ENCODE data around the gene PALMD.
A peak's percentile ranks its signal among the peaks of the same experiment; 100 is the strongest.

The PALMD gene

DNA sequence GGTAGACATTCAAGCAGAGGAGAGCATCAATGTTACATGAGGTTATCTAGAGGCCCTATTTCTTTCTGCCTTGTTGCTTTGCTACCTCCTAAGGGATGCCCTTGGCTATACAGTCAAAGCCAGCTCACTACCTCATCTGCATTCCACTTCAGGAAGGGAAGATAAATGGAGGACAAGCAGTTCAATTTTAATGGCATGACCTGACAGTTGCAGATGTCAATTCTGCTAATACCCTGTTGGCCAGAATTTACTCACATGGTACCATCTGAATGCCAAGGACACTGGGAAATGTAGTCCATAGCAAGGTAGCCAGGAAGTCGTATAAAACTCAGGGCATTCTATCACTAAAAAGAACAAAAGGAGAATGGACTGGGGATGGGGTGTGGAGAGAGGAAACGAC lies 31.5 kb downstream of the PALMD start:
- no peak overlapping the region for H3K27ac Mint-ChIP-seq
- no peak overlapping the region for H3K4me3 Mint-ChIP-seq
- no peaks in the 10 kb centered on the region for H3K9me3 Mint-ChIP-seq
- H3K27me3 Mint-ChIP-seq: peaks cover 6% of the 10 kb centered on the region
- CTCF ChIA-PET: no interaction called here
- no peaks in the 10 kb centered on the region for H3K4me1 Mint-ChIP-seq
- DNase-seq: no peak
- no peaks in the 10 kb centered on the region for H3K36me3 Mint-ChIP-seq

DNA sequence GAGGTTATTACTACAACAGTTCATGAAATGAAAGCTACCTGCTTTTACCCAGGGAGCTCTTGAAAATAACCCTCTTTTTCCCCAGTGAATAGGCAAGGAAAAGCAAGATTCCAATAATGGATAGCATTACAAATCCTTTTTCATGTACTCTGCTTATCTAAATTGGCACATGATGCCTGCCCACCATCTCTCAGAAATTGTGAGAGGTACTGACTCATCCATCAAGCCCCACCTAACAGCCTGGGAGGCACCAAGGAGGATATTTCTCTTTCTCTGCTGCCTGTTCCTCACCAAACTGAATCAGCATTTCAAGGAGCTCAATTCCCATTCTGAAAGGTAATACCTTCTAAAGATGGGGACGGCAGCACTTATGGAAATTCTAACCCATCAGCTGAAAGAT lies 34.4 kb downstream of the PALMD start:
- H3K9me3 Mint-ChIP-seq: no peaks in the 10 kb centered on the region
- no peak overlapping the region for H3K27ac Mint-ChIP-seq
- CTCF ChIA-PET: no interaction called here
- H3K27me3 Mint-ChIP-seq: peaks cover 4% of the 10 kb centered on the region
- no peaks in the 10 kb centered on the region for H3K4me1 Mint-ChIP-seq
- no peaks in the 10 kb centered on the region for H3K36me3 Mint-ChIP-seq
- H3K4me3 Mint-ChIP-seq: no peak overlapping the region
- no peak for DNase-seq

DNA sequence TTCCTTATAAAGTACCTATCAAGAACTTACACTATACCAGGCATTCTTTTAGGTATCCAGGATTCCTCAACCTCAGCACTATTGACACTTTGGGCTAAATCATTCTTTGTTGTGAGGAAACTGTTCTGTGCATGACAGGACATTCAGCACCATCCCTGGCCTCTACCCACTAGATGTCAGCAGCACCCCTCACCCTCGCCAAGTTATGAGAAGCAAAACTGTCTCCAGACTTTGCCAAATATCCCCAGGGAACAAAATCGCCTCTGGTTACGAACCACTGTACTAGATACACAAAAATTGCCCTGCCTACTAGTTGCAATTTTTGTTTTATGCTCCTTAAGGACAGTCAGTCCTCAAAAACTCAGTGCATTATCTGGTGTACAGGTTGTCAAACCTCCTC lies 35.7 kb downstream of the PALMD start:
- Mint-ChIP-seq H3K27me3 (peaks cover 4% of the 10 kb centered on the region), H3K36me3 (no peaks in the 10 kb centered on the region), H3K4me1 (no peaks in the 10 kb centered on the region), H3K4me3 (no peak overlapping the region), H3K9me3 (no peaks in the 10 kb centered on the region), H3K27ac (no peak overlapping the region)
- no peak for DNase-seq
- CTCF ChIA-PET: no interaction called here

DNA sequence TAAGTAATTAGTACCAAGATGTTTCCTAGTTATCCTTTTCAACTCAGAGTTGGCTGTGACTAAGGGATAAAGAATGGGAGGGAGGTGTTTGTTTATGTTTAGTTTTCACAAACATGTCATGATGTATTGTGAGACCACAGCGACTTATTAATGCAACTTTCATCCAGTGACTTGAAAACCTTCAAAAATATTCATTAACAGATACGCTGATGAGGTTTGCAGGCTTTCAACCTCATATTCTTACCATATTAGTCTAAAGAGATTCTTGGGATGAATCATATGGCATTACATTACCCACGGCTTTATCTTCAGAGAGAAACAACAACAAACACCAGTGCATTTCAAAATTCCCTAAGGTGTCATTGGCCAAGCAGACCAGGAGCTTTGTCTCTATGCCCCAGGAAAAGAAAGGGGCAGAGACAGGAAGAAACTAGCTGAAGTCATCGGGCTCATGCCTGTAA lies 36.4 kb downstream of the PALMD start:
- no peak for DNase-seq
- H3K36me3 Mint-ChIP-seq: no peaks in the 10 kb centered on the region
- CTCF ChIA-PET: no interaction called here
- H3K27me3 Mint-ChIP-seq: peaks cover 4% of the 10 kb centered on the region
- no peak overlapping the region for H3K27ac Mint-ChIP-seq
- no peaks in the 10 kb centered on the region for H3K9me3 Mint-ChIP-seq
- H3K4me1 Mint-ChIP-seq: no peaks in the 10 kb centered on the region
- H3K4me3 Mint-ChIP-seq: no peak overlapping the region

DNA sequence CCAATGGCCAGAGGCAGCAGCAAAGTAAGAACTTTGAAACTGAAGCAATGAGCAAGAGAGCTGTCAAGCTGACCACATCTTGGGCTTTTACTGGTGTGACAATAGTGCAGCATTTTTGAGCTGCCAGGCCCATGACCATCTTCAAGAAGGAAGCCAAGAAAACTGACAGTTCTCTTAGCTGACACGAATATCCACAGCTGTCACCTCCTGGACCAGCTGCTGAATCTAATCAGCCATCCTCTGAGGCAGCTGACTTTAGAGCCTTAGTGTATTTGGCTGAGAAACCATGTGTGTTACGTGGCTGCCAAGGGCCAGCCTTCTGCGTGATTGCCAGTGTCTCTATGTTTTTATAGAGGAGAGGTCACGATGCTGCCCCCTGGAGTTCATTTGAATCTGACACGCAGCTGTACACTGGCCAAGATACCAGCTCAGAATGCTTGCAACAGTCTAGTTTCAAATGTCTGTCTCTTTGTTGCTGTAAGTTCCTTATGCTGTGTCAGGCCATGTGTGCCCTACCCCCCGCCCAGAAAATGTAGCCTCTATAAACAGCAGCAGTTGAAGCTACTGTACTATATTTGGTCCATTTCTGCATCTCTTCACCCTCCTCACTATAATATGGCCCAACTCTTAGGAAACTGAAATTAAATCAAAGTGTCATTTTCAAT lies 39.7 kb downstream of the PALMD start:
- Mint-ChIP-seq H3K27me3 (peaks cover 18% of the 10 kb centered on the region), H3K9me3 (no peaks in the 10 kb centered on the region), H3K27ac (no peak overlapping the region), H3K36me3 (no peaks in the 10 kb centered on the region), H3K4me3 (no peak overlapping the region), H3K4me1 (no peaks in the 10 kb centered on the region)
- peak; percentile 58 for DNase-seq
- CTCF ChIA-PET: interaction anchor here (0.8 to 1.9 kb wide), 9 partner anchors 9 to 934 kb away, joined by 3 to 10 read pairs (median 3); no protein-coding TSS in a partner anchor

DNA sequence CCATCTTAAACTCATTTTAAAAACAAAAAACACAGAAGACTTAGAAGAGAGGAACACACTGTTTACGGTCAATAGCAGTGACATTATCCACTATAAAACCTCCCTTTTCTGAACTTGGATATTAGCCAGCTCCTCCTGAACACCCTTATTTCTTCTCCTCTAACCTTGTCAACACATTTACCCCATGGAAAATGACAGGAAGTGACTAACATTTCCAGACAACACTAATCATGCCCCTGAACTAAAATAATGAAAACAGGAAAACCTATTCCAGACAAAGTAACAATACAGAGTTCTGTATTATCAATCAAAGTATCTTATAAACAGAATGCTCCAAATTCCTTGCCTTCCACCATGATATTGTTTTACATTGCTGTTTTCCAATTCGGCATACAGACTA lies 45.3 kb downstream of the PALMD start:
- Mint-ChIP-seq H3K36me3 (no peaks in the 10 kb centered on the region), H3K27ac (no peak overlapping the region), H3K4me3 (no peak overlapping the region), H3K9me3 (no peaks in the 10 kb centered on the region), H3K27me3 (peaks cover 29% of the 10 kb centered on the region), H3K4me1 (no peaks in the 10 kb centered on the region)
- CTCF ChIA-PET: no interaction called here
- no peak for DNase-seq

DNA sequence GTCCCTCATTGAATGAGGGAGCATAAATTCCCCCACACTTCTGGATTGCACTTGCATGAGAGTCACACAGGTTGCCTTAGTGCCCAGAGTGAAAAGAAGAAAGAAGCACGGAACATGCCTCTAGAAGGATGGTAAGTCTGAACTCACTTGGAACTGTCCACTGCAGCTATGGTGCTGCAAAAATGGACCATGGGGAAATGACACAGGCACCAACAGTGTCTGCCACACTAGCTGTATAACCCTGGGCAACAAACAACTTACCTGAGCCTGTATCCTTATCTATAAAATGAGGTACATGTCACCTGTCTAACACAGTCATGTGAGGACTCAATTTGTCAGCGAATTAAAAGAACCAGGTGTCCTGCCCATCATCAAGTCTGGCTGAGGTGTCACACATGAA lies 50.7 kb downstream of the PALMD start:
- Mint-ChIP-seq H3K27ac (no peak overlapping the region), H3K9me3 (no peaks in the 10 kb centered on the region), H3K4me3 (no peak overlapping the region), H3K4me1 (no peaks in the 10 kb centered on the region), H3K36me3 (no peaks in the 10 kb centered on the region), H3K27me3 (peaks cover 37% of the 10 kb centered on the region)
- no peak for DNase-seq
- CTCF ChIA-PET: interaction anchor here (0.5 kb wide), 1 partner anchor 796 kb away, joined by 3 read pairs; no protein-coding TSS in a partner anchor

DNA sequence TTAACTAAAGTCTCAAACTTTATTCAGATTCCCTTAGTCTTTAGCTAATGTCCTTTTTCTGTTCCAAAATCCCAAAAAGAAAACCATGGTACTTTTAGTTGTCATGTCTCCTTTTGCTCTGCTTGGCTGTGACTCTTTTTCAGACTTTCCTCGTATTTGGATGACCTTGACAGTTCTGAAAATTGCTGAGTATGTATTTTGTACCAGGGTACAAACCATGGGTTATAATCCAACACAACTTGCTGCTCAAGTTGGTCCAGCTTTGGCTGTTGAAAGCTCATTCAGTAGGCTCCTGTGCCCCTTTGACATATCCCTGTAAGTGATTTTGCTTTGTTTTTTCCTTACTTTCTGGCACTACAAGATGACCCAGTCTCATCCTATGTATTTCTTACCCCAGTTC lies 51.7 kb downstream of the PALMD start:
- H3K27me3 Mint-ChIP-seq: peaks cover 34% of the 10 kb centered on the region
- no peaks in the 10 kb centered on the region for H3K36me3 Mint-ChIP-seq
- CTCF ChIA-PET: interaction anchor here (0.7 kb wide), 1 partner anchor 43 kb away, joined by 3 read pairs; no protein-coding TSS in a partner anchor

DNA sequence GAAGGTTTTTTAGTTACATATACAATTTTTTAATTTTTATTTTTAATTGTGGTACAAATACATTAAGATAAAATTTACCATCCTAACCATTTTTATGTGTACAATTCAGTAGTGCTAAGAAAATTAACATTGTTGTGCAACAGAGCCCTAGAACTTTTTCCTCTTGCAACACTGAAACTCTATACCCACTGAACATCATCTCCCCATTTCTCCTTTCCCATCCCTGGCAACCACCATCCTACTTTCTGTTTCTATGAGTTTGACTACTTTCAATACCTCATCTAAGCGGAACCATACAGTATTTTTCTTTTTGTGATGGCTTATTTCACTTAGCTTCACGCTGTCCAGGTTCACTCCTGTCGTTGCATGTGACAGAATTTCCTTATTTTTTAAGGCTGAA lies 54.1 kb downstream of the PALMD start:
- no peaks in the 10 kb centered on the region for H3K9me3 Mint-ChIP-seq
- no peaks in the 10 kb centered on the region for H3K36me3 Mint-ChIP-seq
- no peak overlapping the region for H3K4me3 Mint-ChIP-seq
- no peak for DNase-seq
- H3K4me1 Mint-ChIP-seq: peaks cover 14% of the 10 kb centered on the region
- CTCF ChIA-PET: no interaction called here
- H3K27ac Mint-ChIP-seq: no peak overlapping the region
- H3K27me3 Mint-ChIP-seq: peaks cover 33% of the 10 kb centered on the region

More for the DNA sequence above, 51.7 kb downstream of the PALMD start:
- DNase-seq: no peak
- Mint-ChIP-seq H3K4me3 (no peak overlapping the region), H3K4me1 (no peaks in the 10 kb centered on the region), H3K27ac (no peak overlapping the region), H3K9me3 (no peaks in the 10 kb centered on the region)

DNA sequence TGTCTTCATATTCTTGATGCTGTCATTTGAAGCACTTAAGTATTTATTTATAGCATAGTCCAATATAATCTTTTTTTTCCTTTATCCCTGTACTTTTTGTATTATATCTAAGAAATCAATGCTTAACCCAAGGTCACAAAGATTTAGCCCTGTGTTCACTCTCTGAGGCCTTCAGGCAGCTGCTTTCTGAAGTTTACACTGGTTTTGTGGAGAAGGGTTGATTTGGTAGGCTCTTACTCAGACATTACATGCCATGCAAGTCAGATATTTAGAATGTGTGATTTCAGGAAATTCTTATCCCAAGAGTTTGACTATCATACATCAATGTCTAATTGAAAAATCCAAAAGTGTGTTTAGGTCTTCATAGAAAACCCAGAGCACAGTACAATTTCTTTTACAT lies 56.3 kb downstream of the PALMD start:
- Mint-ChIP-seq H3K4me3 (no peak overlapping the region), H3K36me3 (no peaks in the 10 kb centered on the region), H3K27ac (no peak overlapping the region), H3K9me3 (no peaks in the 10 kb centered on the region), H3K4me1 (peaks cover 19% of the 10 kb centered on the region), H3K27me3 (peaks cover 29% of the 10 kb centered on the region)
- CTCF ChIA-PET: no interaction called here
- DNase-seq: no peak

DNA sequence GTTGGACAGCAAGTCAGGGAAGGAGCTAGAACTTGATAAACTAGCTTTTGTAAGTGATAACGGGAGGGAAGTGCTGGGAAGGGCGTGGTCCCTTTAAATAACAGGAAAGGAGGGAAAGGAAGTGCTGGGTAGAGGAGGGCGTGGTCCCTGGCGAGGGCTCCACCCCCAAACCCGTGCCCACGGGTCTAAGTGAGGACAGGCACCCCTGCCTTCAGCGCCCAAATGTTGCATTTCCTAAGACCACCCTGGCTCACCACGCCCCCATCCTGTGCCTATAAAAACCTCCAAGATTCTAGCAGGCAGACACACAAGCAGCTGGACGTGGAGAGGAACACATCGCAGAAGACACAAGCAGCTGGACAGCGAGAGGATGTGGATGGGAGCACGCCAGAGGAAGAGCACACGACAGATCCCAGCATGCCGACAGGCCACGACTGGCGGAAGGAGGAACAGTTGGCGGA lies 58.5 kb downstream of the PALMD start:
- no peak overlapping the region for H3K4me3 Mint-ChIP-seq
- no peak overlapping the region for H3K27ac Mint-ChIP-seq
- H3K9me3 Mint-ChIP-seq: no peaks in the 10 kb centered on the region
- CTCF ChIA-PET: interaction anchor here (1.0 to 1.4 kb wide), 2 partner anchors 15 to 955 kb away, joined by 3 read pairs; no protein-coding TSS in a partner anchor
- H3K4me1 Mint-ChIP-seq: peaks cover 19% of the 10 kb centered on the region
- peaks cover 19% of the 10 kb centered on the region for H3K27me3 Mint-ChIP-seq
- DNase-seq: no peak
- H3K36me3 Mint-ChIP-seq: no peaks in the 10 kb centered on the region

DNA sequence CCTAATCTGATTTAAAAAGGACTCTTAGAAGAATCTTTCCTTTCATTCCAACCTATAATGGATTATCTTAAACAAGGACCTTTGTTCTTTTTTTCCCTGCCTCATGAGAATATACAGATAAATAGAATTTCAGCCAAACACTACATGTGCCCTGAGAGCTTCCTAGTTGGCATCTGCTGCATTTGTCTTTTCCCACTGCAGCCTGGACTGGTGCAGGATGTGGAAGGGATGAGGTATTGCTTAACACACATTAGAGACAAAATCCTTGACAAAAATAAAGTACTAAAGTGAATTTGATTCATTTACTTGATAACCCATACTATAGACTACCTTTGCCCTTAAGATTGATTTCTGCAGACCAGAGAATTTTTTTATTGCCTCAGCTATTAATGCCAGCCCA lies 59.5 kb downstream of the PALMD start:
- no peaks in the 10 kb centered on the region for H3K9me3 Mint-ChIP-seq
- H3K4me1 Mint-ChIP-seq: peaks cover 19% of the 10 kb centered on the region
- H3K27me3 Mint-ChIP-seq: peaks cover 15% of the 10 kb centered on the region
- CTCF ChIA-PET: interaction anchor here (0.7 to 1.0 kb wide), 2 partner anchors 18 to 745 kb away, joined by 3 read pairs; no protein-coding TSS in a partner anchor
- H3K4me3 Mint-ChIP-seq: no peak overlapping the region
- DNase-seq: no peak
- H3K36me3 Mint-ChIP-seq: no peaks in the 10 kb centered on the region
- no peak overlapping the region for H3K27ac Mint-ChIP-seq

DNA sequence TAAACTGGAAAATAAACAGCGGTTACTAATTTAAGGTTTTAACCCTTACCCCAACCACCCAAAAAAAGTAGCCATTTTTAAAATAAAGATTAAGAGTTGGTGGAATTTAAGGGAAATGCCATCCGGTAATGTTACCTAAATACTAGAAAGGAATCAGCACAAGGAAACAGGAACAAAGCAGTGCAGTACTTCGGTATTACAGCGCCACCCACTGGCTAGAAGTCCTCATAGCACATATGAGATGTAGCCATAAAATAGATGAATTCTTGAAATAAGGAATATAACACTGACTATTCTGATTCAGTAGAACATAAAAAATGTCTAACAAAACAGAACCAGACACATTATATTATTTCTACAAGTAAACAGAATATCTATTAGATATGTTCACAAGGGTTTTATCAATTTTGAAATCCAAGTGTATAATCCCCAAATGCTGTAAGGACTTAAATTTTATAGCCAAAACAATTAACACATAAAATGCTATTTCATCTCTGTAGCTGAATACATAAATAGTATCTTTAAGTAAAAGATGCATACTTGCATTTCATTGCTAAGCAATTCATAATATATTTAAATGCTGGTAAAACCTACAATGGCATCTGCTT lies 61.7 kb downstream of the PALMD start:
- H3K9me3 Mint-ChIP-seq: no peaks in the 10 kb centered on the region
- peak; percentile 76 for DNase-seq
- peaks cover 11% of the 10 kb centered on the region for H3K27me3 Mint-ChIP-seq
- H3K4me1 Mint-ChIP-seq: peaks cover 19% of the 10 kb centered on the region
- no peaks in the 10 kb centered on the region for H3K36me3 Mint-ChIP-seq
- H3K27ac Mint-ChIP-seq: no peak overlapping the region
- CTCF ChIA-PET: interaction anchor here (0.8 to 1.2 kb wide), 4 partner anchors 14 to 913 kb away, joined by 3 to 4 read pairs (median 4); no protein-coding TSS in a partner anchor
- no peak overlapping the region for H3K4me3 Mint-ChIP-seq

DNA sequence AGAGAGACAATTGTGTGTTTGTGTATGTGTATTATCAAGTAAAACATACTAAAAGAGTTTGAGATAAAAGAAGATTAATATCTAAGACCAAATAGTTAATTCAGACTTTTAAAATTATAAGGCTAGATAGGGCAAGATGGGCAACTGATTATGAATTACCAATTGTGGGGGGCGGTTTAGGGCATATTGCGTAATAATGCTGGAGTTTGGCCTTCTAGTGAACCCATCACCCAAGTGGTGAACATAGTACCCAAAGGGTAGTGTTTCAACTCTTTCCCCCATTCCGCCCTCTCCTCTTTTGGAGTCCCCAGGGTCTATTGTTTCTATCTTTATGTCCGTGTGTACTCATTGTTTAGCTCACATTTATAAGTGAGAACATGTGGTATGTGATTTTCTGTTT lies 65.1 kb downstream of the PALMD start:
- Mint-ChIP-seq H3K27ac (no peak overlapping the region), H3K4me1 (no peaks in the 10 kb centered on the region), H3K4me3 (no peak overlapping the region), H3K27me3 (peaks cover 11% of the 10 kb centered on the region), H3K9me3 (no peaks in the 10 kb centered on the region), H3K36me3 (no peaks in the 10 kb centered on the region)
- no peak for DNase-seq
- CTCF ChIA-PET: no interaction called here

DNA sequence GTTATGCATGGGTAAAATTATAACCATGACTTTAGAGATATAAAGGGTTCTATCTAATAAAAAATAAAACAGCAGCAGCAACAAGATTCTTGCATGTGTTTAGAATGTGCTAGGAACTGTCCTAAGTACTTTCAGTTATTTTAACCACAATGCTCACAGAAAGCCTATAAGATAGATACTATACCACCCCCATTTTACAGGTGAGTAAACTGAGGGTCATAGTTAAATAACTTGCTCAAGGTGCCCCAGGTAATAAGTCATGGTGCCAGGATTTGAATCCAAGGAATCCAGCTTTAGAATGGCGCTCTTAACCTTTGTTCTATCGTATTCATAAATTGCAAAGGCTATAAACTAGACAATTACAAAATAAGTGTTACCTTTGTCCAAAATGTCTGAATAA lies 67.1 kb downstream of the PALMD start:
- Mint-ChIP-seq H3K4me1 (no peaks in the 10 kb centered on the region), H3K36me3 (no peaks in the 10 kb centered on the region), H3K27ac (no peak overlapping the region), H3K9me3 (no peaks in the 10 kb centered on the region), H3K4me3 (no peak overlapping the region), H3K27me3 (peaks cover 5% of the 10 kb centered on the region)
- CTCF ChIA-PET: no interaction called here
- no peak for DNase-seq
